Endothelial cell (in vitro differentiated cells): Measurements from ENCODE around the gene MIEF2. TPM values are rescaled to one million over a fixed set of nuclear protein-coding genes. Genes with fewer than 3 reads are reported as not detected.

Experiments
- DNase-seq: peaks from one replicate; pipeline ENCODE4 v3.0.0; 2021; ENCODE audit warnings: low spot score
- H3K27ac Mint-ChIP-seq: one replicate; pipeline ENCODE4 v1.8.0; 2021; ENCODE audit warnings: mixed read lengths, inconsistent platforms; ENCODE audit not compliant: unreplicated experiment
- H3K27me3 Mint-ChIP-seq: one replicate; pipeline ENCODE4 v1.8.0; 2021; ENCODE audit warnings: mild to moderate bottlenecking, moderate library complexity, mixed read lengths, inconsistent platforms; ENCODE audit not compliant: unreplicated experiment
- H3K36me3 Mint-ChIP-seq: one replicate; pipeline ENCODE4 v1.8.0; 2021; ENCODE audit warnings: mild to moderate bottlenecking, low read depth, mixed read lengths, inconsistent platforms; ENCODE audit not compliant: unreplicated experiment
- H3K4me1 Mint-ChIP-seq: one replicate; pipeline ENCODE4 v1.8.0; 2021; ENCODE audit warnings: mild to moderate bottlenecking, mixed read lengths, inconsistent platforms; ENCODE audit not compliant: unreplicated experiment
- H3K4me3 Mint-ChIP-seq: one replicate; pipeline ENCODE4 v1.8.0; 2021; ENCODE audit warnings: mild to moderate bottlenecking, mixed read lengths, inconsistent platforms; ENCODE audit not compliant: unreplicated experiment
- H3K9me3 Mint-ChIP-seq: one replicate; pipeline ENCODE4 v1.8.0; 2021; ENCODE audit warnings: mixed read lengths, inconsistent platforms; ENCODE audit not compliant: unreplicated experiment
- total RNA-seq: library from RNA; stranded (reverse); fragmentation: NEBNext Ultra II Directional; extraction: Animal tissue kit (Norgen Biotek cat#: 25700); gene quantifications from one replicate; pipeline ENCODE4 v1.2.1, GENCODE V29; 2021; ENCODE audit not compliant: unreplicated experiment
- TF ChIP-seq, protein P1 (sequence below): fragments of 200-600 bp; sonication (generic); IDR thresholded peaks from one replicate; pipeline ENCODE4 v1.5.0; 2021; ENCODE audit warnings: antibody characterized with exemption; ENCODE audit not compliant: unreplicated experiment

MIEF2 gene
- total RNA-seq, 1 donor from 2014 or later, result 11.6 TPM

DNA sequence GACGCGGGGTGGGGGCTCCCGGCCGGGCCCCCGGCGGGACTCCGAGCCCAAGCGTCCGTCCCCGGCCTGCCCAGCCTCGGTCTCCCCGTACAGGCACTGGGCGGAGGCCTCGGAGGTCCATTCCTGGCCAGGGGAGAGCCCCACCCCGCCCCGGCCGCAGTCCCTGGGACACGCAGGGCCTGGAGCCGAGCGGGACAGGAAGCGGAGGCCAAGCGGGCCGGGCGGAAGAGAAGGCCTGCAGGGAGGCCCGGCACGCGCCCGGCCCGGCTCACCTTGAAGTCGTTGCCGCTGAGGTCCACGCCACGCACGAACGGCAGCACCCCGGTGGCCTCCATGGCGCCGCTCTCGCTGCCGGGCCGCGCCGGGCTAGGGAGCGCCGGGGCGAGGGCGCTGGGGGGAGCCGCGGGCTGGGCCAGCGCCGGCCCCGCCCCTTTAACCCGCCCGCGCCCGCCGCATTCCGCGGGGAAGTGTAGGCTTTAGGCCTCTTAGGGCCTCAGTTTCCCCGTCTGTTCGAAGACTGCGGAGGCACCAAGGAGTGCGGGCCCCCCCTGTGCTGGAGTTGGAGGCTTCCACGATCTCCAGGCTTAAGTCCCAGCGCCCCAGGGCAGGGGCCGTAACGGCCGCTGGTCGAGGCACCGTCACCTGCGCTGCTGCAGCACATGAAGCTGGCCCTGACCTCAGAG lies 2.0 kb upstream of the MIEF2 start, which contains the start of gene FLII:
Gene FLII (minus strand): TSS at position 383 of the 683 bp plus-strand sequence. CDS start 48 bp downstream, at position 335.
- TF ChIP-seq, protein P1, sequence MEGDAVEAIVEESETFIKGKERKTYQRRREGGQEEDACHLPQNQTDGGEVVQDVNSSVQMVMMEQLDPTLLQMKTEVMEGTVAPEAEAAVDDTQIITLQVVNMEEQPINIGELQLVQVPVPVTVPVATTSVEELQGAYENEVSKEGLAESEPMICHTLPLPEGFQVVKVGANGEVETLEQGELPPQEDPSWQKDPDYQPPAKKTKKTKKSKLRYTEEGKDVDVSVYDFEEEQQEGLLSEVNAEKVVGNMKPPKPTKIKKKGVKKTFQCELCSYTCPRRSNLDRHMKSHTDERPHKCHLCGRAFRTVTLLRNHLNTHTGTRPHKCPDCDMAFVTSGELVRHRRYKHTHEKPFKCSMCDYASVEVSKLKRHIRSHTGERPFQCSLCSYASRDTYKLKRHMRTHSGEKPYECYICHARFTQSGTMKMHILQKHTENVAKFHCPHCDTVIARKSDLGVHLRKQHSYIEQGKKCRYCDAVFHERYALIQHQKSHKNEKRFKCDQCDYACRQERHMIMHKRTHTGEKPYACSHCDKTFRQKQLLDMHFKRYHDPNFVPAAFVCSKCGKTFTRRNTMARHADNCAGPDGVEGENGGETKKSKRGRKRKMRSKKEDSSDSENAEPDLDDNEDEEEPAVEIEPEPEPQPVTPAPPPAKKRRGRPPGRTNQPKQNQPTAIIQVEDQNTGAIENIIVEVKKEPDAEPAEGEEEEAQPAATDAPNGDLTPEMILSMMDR, result no peak
- peak within 1 kb of the TSS; percentile 97 for H3K4me3 Mint-ChIP-seq
- peak; percentile 50 for DNase-seq
- peak within 1 kb of the TSS; percentile 89 for H3K27ac Mint-ChIP-seq
- H3K36me3 Mint-ChIP-seq, result peaks cover 4% of the 10 kb centered on the region
- peaks cover 15% of the 10 kb centered on the region for H3K4me1 Mint-ChIP-seq
- peaks cover 12% of the 10 kb centered on the region for H3K27me3 Mint-ChIP-seq
- H3K9me3 Mint-ChIP-seq, result no peaks in the 10 kb centered on the region

DNA sequence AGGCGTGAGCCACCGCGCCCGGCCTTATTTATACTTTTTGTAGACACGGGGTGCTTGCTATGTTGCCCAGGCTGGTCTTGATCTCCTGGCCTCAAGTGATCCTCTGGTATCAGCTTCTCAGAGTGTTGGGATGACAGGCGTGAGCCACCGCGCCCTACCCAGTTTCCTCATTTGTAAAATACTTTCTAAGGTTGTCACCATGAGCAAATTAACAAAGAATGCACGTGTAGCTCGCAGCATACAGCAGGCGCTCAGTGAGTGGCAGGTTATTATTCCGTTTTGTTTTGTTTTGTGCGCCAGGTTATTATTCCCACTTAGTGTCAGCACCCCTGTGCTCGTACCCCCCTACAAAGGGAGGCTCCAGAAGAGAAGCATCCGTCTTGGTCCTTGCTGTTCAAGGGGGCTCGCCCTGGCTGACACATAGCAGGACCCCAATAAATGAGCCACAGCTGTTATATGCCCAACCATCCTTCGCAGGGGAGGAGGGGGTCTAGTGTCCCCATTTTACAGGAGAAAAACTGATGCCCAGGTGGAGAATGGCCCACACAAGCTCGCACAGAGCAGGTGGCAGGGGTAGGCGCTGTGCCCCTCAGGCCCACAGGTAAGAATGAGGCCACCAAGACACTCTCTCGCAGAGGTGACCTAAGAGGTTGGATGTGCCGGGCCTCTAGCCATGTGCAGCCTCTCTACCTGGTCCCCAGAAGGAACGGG lies 686 bp upstream of the MIEF2 start:
- no peak for DNase-seq
- Mint-ChIP-seq H3K36me3 (peaks cover 4% of the 10 kb centered on the region), H3K27ac (no peak overlapping the region), H3K4me1 (peaks cover 15% of the 10 kb centered on the region), H3K4me3 (peak overlapping the region; percentile 85), H3K27me3 (peaks cover 12% of the 10 kb centered on the region), H3K9me3 (no peaks in the 10 kb centered on the region)
- TF ChIP-seq, protein P1, result no peak

DNA sequence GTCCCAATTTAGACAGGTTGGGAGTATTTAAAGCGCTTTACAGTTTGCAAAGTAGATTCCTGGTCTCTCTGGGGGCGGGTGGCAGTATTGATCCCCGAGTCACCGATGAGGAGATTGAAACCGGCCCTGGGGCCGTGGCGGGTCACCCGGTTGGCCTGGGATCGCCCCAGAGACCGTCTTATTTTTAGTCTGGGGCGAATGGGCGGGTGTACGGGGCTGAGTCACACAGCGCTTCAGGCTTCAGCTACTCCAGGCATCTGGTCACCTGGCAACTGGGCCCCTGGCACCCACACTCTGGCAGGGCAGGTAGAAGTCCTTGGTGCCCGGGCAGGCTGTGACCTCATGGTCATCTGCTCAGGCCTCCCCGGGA lies 669 bp downstream of the MIEF2 start:
- Mint-ChIP-seq H3K9me3 (no peaks in the 10 kb centered on the region), H3K36me3 (peaks cover 4% of the 10 kb centered on the region), H3K4me3 (peak overlapping the region; percentile 89), H3K27ac (no peak overlapping the region), H3K27me3 (peaks cover 12% of the 10 kb centered on the region), H3K4me1 (peaks cover 15% of the 10 kb centered on the region)
- no peak for DNase-seq
- TF ChIP-seq, protein P1, result no peak

DNA sequence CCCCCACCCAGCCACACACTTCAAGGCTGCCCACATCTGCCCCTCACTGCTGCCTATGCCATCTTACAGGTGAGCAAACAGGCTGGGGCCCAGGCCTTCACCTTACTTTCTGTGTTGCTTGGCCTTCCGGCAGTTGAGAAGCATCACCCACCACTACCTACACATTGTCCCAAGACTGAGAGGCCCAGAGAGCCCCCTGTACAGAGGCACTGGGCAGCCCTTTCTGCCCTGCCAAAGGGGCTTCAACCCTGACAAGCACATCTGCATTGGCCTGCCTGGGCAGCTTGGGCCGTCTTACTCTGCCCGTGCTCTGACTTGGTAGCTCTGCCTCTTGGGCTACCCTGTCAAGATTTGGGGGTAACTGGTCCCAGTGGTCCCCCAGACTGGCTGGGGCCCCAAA lies 1.2 kb downstream of the MIEF2 start:
- H3K4me1 Mint-ChIP-seq, result peaks cover 15% of the 10 kb centered on the region
- H3K27ac Mint-ChIP-seq, result no peak overlapping the region
- no peak for DNase-seq
- H3K9me3 Mint-ChIP-seq, result no peaks in the 10 kb centered on the region
- H3K4me3 Mint-ChIP-seq, result peak overlapping the region; percentile 89
- H3K36me3 Mint-ChIP-seq, result peaks cover 4% of the 10 kb centered on the region
- H3K27me3 Mint-ChIP-seq, result peaks cover 12% of the 10 kb centered on the region
- TF ChIP-seq, protein P1, result no peak

DNA sequence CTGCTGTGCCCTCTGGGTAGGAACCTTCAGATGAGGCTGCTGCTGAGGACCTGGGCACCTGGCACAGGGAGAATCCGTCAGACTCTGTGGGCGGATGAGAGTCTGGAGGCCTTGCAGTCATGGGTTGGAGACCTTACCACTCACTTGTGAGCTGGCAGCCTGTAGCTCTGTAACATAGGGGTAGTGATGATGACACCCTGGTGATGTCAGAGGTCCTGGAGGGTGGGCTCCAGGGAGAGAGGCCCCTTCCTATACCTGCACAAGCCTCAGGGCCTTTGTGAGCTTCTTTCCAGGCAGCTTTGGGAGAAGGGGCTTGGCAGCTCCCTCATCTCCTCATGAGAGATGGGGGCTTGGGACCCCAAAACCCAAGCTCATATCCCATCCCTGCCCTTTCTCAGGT lies 1.6 kb downstream of the MIEF2 start:
- Mint-ChIP-seq H3K4me1 (peaks cover 12% of the 10 kb centered on the region), H3K27me3 (peaks cover 10% of the 10 kb centered on the region), H3K36me3 (peaks cover 4% of the 10 kb centered on the region), H3K27ac (no peak overlapping the region), H3K4me3 (peak overlapping the region; percentile 89), H3K9me3 (no peaks in the 10 kb centered on the region)
- TF ChIP-seq, protein P1, result no peak
- no peak for DNase-seq
